Smooth muscle cell (in vitro differentiated cells): ENCODE data around the gene FXR2. TPM values are rescaled to one million over a fixed set of nuclear protein-coding genes. Genes with fewer than 3 reads are reported as not detected.

ENCODE experiments used
- DNase-seq: peaks from one replicate; lab custom pipeline; 2025; ENCODE audit not compliant: unreplicated experiment; lab: John Stamatoyannopoulos, UW
- H2AFZ ChIP-seq: fragments of 200-600 bp; sonication (generic); 2 replicates; pipeline ENCODE4 v1.6.0; 2016; ENCODE audit warnings: antibody characterized with exemption, low read depth, mild to moderate bottlenecking
- H3F3A ChIP-seq: fragments of 200-600 bp; sonication (generic); 2 replicates; pipeline ENCODE4 v1.6.0; 2017; ENCODE audit warnings: antibody characterized with exemption, low read depth
- H3K27ac ChIP-seq: fragments of 200-600 bp; sonication (generic); 2 replicates; pipeline ENCODE4 v1.5.1; 2016; ENCODE audit warnings: low read depth, mild to moderate bottlenecking
- H3K27me3 ChIP-seq: fragments of 200-600 bp; sonication (generic); 2 replicates; pipeline ENCODE4 v1.6.1; 2016; ENCODE audit warnings: low read depth, mild to moderate bottlenecking
- H3K36me3 ChIP-seq: fragments of 200-600 bp; sonication (generic); 2 replicates; pipeline ENCODE4 v1.5.1; 2016; ENCODE audit warnings: low read depth
- H3K4me1 ChIP-seq: fragments of 200-600 bp; sonication (generic); 2 replicates; pipeline ENCODE4 v1.5.1; 2016; ENCODE audit warnings: low read depth
- H3K4me2 ChIP-seq: fragments of 200-600 bp; sonication (generic); 2 replicates; pipeline ENCODE4 v1.6.0; 2016; ENCODE audit warnings: mild to moderate bottlenecking
- H3K4me3 ChIP-seq: fragments of 200-600 bp; sonication (generic); 2 replicates; pipeline ENCODE4 v1.5.1; 2016; ENCODE audit warnings: mild to moderate bottlenecking
- H3K79me2 ChIP-seq: fragments of 200-600 bp; sonication (generic); 2 replicates; pipeline ENCODE4 v1.6.0; 2016; ENCODE audit warnings: low read depth, mild to moderate bottlenecking
- H3K9ac ChIP-seq: fragments of 200-600 bp; sonication (generic); 2 replicates; pipeline ENCODE4 v1.6.0; 2016; ENCODE audit warnings: low read depth
- H3K9me3 ChIP-seq: fragments of 200-600 bp; sonication (generic); replicated peaks from 2 replicates; pipeline ENCODE4 v1.5.1; 2016; ENCODE audit warnings: low read depth
- H4K20me1 ChIP-seq: fragments of 200-600 bp; sonication (generic); 2 replicates; pipeline ENCODE4 v1.6.0; 2016; ENCODE audit warnings: low read depth
- WGBS: methylation state at CpG from one replicate; pipeline ENCODE4 v1.1.7; 2016; ENCODE audit warnings: low lambda C conversion rate; 5-methylcytosine and 5-hydroxymethylcytosine counted together
- polyA plus RNA-seq: library from polyadenylated mRNA; unstranded; fragments of >200 nt; fragmentation: Nextera tagmentation; extraction: Ambion mirVana; gene quantifications from 2 replicates; pipeline ENCODE4 v1.2.1, GENCODE V29; 2016
- total RNA-seq: library from RNA; depleted of rRNA; stranded (reverse); fragments of >200 nt; gene quantifications from 2 replicates; pipeline ENCODE4 v1.2.3, GENCODE V29; 2014
- TF ChIP-seq, protein P1 (sequence below): fragments of 200-600 bp; sonication (generic); IDR thresholded peaks from 2 replicates; pipeline ENCODE4 v1.5.1; 2017; ENCODE audit warnings: borderline replicate concordance, mild to moderate bottlenecking, antibody characterized with exemption; ENCODE audit not compliant: insufficient read depth, poor library complexity, severe bottlenecking

Gene FXR2
- total and polyA plus RNA-seq, 2 experiments from 2014 or later: 22.8 to 50.6 TPM

DNA sequence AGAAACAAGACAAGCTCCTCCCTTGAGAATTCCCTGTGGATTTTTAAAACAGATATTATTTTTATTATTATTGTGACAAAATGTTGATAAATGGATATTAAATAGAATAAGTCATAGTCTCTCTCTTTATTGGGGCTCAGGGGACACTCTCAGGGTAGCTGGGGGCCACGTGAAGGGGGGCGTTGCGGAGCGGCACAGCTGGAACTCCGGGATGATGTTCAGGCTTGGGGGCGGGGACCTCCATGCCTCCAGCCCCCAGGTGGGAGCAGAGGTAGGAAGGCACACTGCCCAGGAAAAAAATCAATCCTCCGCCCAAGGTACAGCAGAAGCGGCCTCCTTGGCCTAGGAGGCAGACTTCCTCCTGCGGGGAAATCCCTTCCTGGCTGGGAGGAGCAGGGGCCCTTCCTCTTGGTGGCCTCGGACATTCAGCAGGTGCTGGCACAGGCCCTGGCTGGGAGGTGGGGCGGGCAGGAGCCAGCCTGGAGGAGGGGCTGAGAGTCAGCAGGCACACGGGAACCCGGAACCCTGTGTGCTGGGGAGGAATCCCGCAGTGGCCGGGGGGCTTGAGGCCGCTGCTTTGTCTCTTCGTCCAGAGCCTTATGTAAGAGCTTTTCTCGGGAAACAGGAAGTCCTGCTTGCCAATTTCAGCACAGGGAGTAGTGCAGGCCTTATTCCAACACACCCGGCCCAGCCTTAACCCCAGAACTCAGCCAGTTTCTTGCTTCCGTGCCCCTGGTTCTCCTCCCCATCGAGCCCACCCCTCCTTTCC, 56.7 kb downstream of the FXR2 start:
- Histone ChIP-seq H3F3A (peaks cover 5% of the 10 kb centered on the region), H3K9ac (no peak overlapping the region), H3K4me1 (peaks cover 25% of the 10 kb centered on the region), H3K79me2 (peaks cover 10% of the 10 kb centered on the region), H3K4me2 (no peak overlapping the region), H4K20me1 (no peaks in the 10 kb centered on the region), H3K4me3 (no peak overlapping the region), H3K27me3 (no peaks in the 10 kb centered on the region), H3K27ac (no peak overlapping the region), H3K36me3 (no peaks in the 10 kb centered on the region), H2AFZ (no peak overlapping the region), H3K9me3 (no peaks in the 10 kb centered on the region)
- WGBS: 51% methylated on average over 21 of the region's 21 CpGs
- TF ChIP-seq, protein P1, sequence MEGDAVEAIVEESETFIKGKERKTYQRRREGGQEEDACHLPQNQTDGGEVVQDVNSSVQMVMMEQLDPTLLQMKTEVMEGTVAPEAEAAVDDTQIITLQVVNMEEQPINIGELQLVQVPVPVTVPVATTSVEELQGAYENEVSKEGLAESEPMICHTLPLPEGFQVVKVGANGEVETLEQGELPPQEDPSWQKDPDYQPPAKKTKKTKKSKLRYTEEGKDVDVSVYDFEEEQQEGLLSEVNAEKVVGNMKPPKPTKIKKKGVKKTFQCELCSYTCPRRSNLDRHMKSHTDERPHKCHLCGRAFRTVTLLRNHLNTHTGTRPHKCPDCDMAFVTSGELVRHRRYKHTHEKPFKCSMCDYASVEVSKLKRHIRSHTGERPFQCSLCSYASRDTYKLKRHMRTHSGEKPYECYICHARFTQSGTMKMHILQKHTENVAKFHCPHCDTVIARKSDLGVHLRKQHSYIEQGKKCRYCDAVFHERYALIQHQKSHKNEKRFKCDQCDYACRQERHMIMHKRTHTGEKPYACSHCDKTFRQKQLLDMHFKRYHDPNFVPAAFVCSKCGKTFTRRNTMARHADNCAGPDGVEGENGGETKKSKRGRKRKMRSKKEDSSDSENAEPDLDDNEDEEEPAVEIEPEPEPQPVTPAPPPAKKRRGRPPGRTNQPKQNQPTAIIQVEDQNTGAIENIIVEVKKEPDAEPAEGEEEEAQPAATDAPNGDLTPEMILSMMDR: no peak
- DNase-seq: no peak

DNA sequence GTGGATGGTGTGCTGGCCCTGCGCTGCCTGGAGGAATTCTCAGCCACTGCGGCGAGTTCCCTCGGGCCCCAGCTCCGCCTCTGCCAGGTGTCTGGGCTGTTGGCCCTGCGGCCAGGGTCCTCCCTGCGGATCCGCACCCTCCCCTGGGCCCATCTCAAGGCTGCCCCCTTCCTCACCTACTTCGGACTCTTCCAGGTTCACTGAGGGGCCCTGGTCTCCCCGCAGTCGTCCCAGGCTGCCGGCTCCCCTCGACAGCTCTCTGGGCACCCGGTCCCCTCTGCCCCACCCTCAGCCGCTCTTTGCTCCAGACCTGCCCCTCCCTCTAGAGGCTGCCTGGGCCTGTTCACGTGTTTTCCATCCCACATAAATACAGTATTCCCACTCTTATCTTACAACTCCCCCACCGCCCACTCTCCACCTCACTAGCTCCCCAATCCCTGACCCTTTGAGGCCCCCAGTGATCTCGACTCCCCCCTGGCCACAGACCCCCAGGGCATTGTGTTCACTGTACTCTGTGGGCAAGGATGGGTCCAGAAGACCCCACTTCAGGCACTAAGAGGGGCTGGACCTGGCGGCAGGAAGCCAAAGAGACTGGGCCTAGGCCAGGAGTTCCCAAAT, 57.4 kb downstream of the FXR2 start:
- H3K36me3 ChIP-seq: no peaks in the 10 kb centered on the region
- H3F3A ChIP-seq: peaks cover 1% of the 10 kb centered on the region
- H3K4me3 ChIP-seq: no peak overlapping the region
- H3K9me3 ChIP-seq: no peaks in the 10 kb centered on the region
- 76% methylated on average over 16 of the region's 19 CpGs for WGBS
- peaks cover 19% of the 10 kb centered on the region for H3K4me1 ChIP-seq
- H3K9ac ChIP-seq: no peak overlapping the region
- H3K27me3 ChIP-seq: no peaks in the 10 kb centered on the region
- H3K79me2 ChIP-seq: peaks cover 3% of the 10 kb centered on the region
- no peak for DNase-seq
- no peak overlapping the region for H3K4me2 ChIP-seq
- H2AFZ ChIP-seq: no peak overlapping the region
- H4K20me1 ChIP-seq: no peaks in the 10 kb centered on the region
- TF ChIP-seq, protein P1: no peak
- H3K27ac ChIP-seq: no peak overlapping the region

DNA sequence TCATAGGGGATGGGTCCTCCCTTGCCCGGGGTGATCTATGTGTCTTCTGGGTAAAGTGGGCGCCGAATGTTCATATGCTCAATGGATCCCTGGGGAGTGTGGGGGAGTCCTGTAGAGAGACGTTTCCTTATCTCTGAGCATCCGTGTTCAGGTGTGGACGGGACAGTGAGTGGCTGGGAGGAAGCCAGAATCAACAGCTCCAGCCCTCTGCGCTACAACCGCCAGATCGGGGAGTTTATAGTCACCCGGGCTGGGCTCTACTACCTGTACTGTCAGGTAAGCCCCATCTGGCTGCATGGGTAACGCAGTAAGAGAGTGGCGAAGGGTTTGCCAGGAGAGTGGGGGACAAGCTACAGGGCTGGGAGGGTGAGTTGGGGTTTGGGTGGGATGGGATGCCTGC, 58.1 kb downstream of the FXR2 start:
- Histone ChIP-seq H3K27me3 (no peaks in the 10 kb centered on the region), H2AFZ (no peak overlapping the region), H3K36me3 (no peaks in the 10 kb centered on the region), H3K4me1 (peaks cover 19% of the 10 kb centered on the region), H3K4me2 (no peak overlapping the region), H3F3A (no peaks in the 10 kb centered on the region), H3K9me3 (no peaks in the 10 kb centered on the region), H3K27ac (no peak overlapping the region), H3K4me3 (no peak overlapping the region), H3K9ac (no peak overlapping the region), H3K79me2 (no peaks in the 10 kb centered on the region), H4K20me1 (no peaks in the 10 kb centered on the region)
- TF ChIP-seq, protein P1: no peak
- 98% methylated on average over 12 of the region's 12 CpGs for WGBS
- DNase-seq: no peak
